IMR-90 (cell line): ENCODE measurements around the gene MYH11. TPM values are rescaled to one million over a fixed set of nuclear protein-coding genes. Genes with fewer than 3 reads are reported as not detected.
A peak's percentile ranks its signal among the peaks of the same experiment; 100 is the strongest.

Experiments used
- ATAC-seq: fragments of 200-7000 bp; cut with Tn5 transposase; 2 replicates; pipeline ENCODE4 v1.9.1; 2020; ENCODE audit warnings: low read depth, mild to moderate bottlenecking, moderate library complexity
- BruUV-seq: library from RNA; stranded (reverse); fragments of 400-500 nt; replicated peaks from 2 replicates; lab custom pipeline; 2021; lab: Mats Ljungman, UMichigan
- CTCF ChIA-PET: fragments of 300-600 bp; formaldehyde crosslinking; extraction: SDS; loops from one replicate; lab custom pipeline; 2021; ENCODE audit warnings: antibody characterized with exemption; lab: Yijun Ruan, JAX
- POLR2A ChIA-PET: fragments of 300-600 bp; sonication (Branson Sonifier 250); formaldehyde crosslinking; loops from one replicate; lab custom pipeline; 2022; ENCODE audit warnings: antibody characterized with exemption; ENCODE audit not compliant: unreplicated experiment; lab: Charles Lee
- DNase-seq: peaks from one replicate; pipeline ENCODE4 v3.0.0; 2013
- H2AFZ ChIP-seq: replicated peaks from 2 replicates; pipeline ENCODE3; 2013; ENCODE audit warnings: low read length, mild to moderate bottlenecking; ENCODE audit not compliant: poor library complexity
- H2AK5ac ChIP-seq: 2 replicates; pipeline ENCODE4 v1.6.1; 2013; ENCODE audit warnings: low read depth, low read length, inconsistent platforms
- H2AK9ac ChIP-seq: replicated peaks from 2 replicates; pipeline ENCODE3; 2013; ENCODE audit warnings: mild to moderate bottlenecking, low read depth, low read length, moderate library complexity; ENCODE audit not compliant: poor library complexity
- H2BK120ac ChIP-seq: 2 replicates; pipeline ENCODE4 v1.6.1; 2013; ENCODE audit warnings: low read depth, low read length, inconsistent platforms
- H2BK15ac ChIP-seq: 3 replicates; pipeline ENCODE4 v1.6.1; 2013; ENCODE audit warnings: low read depth, low read length, inconsistent platforms
- H2BK20ac ChIP-seq: 2 replicates; pipeline ENCODE4 v1.6.1; 2013; ENCODE audit warnings: low read depth, mild to moderate bottlenecking, inconsistent platforms, low read length, moderate library complexity
- H2BK5ac ChIP-seq: 2 replicates; pipeline ENCODE4 v1.6.1; 2013; ENCODE audit warnings: mild to moderate bottlenecking, low read depth, low read length, inconsistent platforms; ENCODE audit not compliant: poor library complexity, severe bottlenecking
- H3K14ac ChIP-seq: replicated peaks from 2 replicates; pipeline ENCODE4 v1.6.1; 2013; ENCODE audit warnings: low read depth, low read length, inconsistent platforms
- H3K18ac ChIP-seq: 2 replicates; pipeline ENCODE4 v1.6.1; 2013; ENCODE audit warnings: low read depth, low read length, control low read depth
- H3K23ac ChIP-seq: 2 replicates; pipeline ENCODE4 v1.6.1; 2013; ENCODE audit warnings: low read depth, low read length, inconsistent platforms
- H3K27ac ChIP-seq: 2 replicates; pipeline ENCODE4 v1.5.1; 2013; ENCODE audit warnings: mild to moderate bottlenecking, control low read depth, low read length; ENCODE audit not compliant: insufficient read depth
- H3K27me3 ChIP-seq: 2 replicates; pipeline ENCODE4 v1.6.1; 2013; ENCODE audit warnings: low read length; ENCODE audit not compliant: control insufficient read depth, insufficient read depth
- H3K36me3 ChIP-seq: 2 replicates; pipeline ENCODE4 v1.6.1; 2013; ENCODE audit warnings: low read length, mixed read lengths; ENCODE audit not compliant: control insufficient read depth, insufficient read depth
- H3K4ac ChIP-seq: 2 replicates; pipeline ENCODE4 v1.6.1; 2013; ENCODE audit warnings: low read depth, low read length, inconsistent platforms
- H3K4me1 ChIP-seq: 2 replicates; pipeline ENCODE4 v1.6.1; 2013; ENCODE audit warnings: low read length, mixed read lengths; ENCODE audit not compliant: control insufficient read depth, insufficient read depth
- H3K4me2 ChIP-seq: 2 replicates; pipeline ENCODE4 v1.6.1; 2013; ENCODE audit warnings: low read depth, mild to moderate bottlenecking, control low read depth, low read length, moderate library complexity
- H3K4me3 ChIP-seq: 2 replicates; pipeline ENCODE4 v1.5.1; 2013; ENCODE audit warnings: low read depth, mild to moderate bottlenecking, control low read depth, low read length, moderate library complexity; ENCODE audit not compliant: insufficient read depth
- H3K56ac ChIP-seq: 2 replicates; pipeline ENCODE4 v1.6.1; 2013; ENCODE audit warnings: low read length, inconsistent platforms; ENCODE audit not compliant: insufficient read depth; ENCODE audit errors: extremely low read depth
- H3K79me1 ChIP-seq, 2 experiments: 2 replicates each; pipeline ENCODE4 v1.6.1; 2013; ENCODE audit warnings: low read length in 2 of 2, inconsistent platforms in 1 of 2, low read depth in 1 of 2
- H3K9ac ChIP-seq: 2 replicates; pipeline ENCODE4 v1.6.1; 2013; ENCODE audit warnings: low read depth, low read length, control low read depth
- H3K9me1 ChIP-seq: 2 replicates; pipeline ENCODE4 v1.6.1; 2013; ENCODE audit warnings: low read length, inconsistent platforms; ENCODE audit not compliant: insufficient read depth
- H3K9me3 ChIP-seq: 2 replicates; pipeline ENCODE4 v1.6.1; 2013; ENCODE audit warnings: low read length; ENCODE audit not compliant: control insufficient read depth, insufficient read depth
- H4K20me1 ChIP-seq: 2 replicates; pipeline ENCODE4 v1.6.1; 2013; ENCODE audit warnings: low read length, inconsistent platforms; ENCODE audit not compliant: insufficient read depth
- H4K5ac ChIP-seq: 2 replicates; pipeline ENCODE4 v1.6.1; 2013; ENCODE audit warnings: mild to moderate bottlenecking, low read depth, low read length, control low read depth
- H4K8ac ChIP-seq, 2 experiments: 2 replicates each; pipeline ENCODE4 v1.6.1; 2013; ENCODE audit warnings: low read depth in 2 of 2, low read length in 2 of 2, control low read depth in 1 of 2, inconsistent platforms in 1 of 2
- H4K91ac ChIP-seq: 2 replicates; pipeline ENCODE4 v1.6.1; 2013; ENCODE audit warnings: low read depth, low read length, inconsistent platforms; ENCODE audit not compliant: insufficient read depth
- BHLHE40 ChIP-seq: fragments of 150-350 bp; IDR thresholded peaks from 2 replicates; pipeline ENCODE4 v1.6.1; 2016; ENCODE audit warnings: mild to moderate bottlenecking, low read depth, low read length
- CEBPB ChIP-seq: IDR thresholded peaks from 2 replicates; pipeline ENCODE4 v1.6.1; 2012; ENCODE audit warnings: low read depth, low read length, improper control_type of control experiment
- FOS ChIP-seq: fragments of 150-350 bp; IDR thresholded peaks from 2 replicates; pipeline ENCODE4 v1.6.1; 2016; ENCODE audit warnings: low read depth, low read length
- MAFK ChIP-seq: IDR thresholded peaks from 2 replicates; pipeline ENCODE4 v1.6.1; 2012; ENCODE audit warnings: low read depth, low read length, improper control_type of control experiment
- MAZ ChIP-seq: IDR thresholded peaks from 2 replicates; pipeline ENCODE4 v1.6.1; 2012; ENCODE audit warnings: low read depth, mild to moderate bottlenecking, low read length, improper control_type of control experiment, moderate library complexity, borderline replicate concordance
- MXI1 ChIP-seq: IDR thresholded peaks from 2 replicates; pipeline ENCODE4 v1.6.1; 2012; ENCODE audit warnings: low read depth, mild to moderate bottlenecking, low read length, moderate library complexity, borderline replicate concordance
- RAD21 ChIP-seq: IDR thresholded peaks from 2 replicates; pipeline ENCODE4 v1.6.1; 2012; ENCODE audit warnings: low read length, improper control_type of control experiment
- RCOR1 ChIP-seq: IDR thresholded peaks from 2 replicates; pipeline ENCODE4 v1.6.1; 2012; ENCODE audit warnings: mild to moderate bottlenecking, low read length, improper control_type of control experiment; ENCODE audit not compliant: insufficient replicate concordance
- RFX5 ChIP-seq: IDR thresholded peaks from 2 replicates; pipeline ENCODE4 v1.8.0; 2012; ENCODE audit warnings: low read depth, mild to moderate bottlenecking, low read length, moderate library complexity
- SMC3 ChIP-seq: fragments of 150-350 bp; IDR thresholded peaks from 2 replicates; pipeline ENCODE4 v1.6.1; 2016; ENCODE audit warnings: low read depth, mild to moderate bottlenecking, antibody characterized with exemption, low read length, moderate library complexity
- USF2 ChIP-seq: fragments of 150-350 bp; IDR thresholded peaks from 2 replicates; pipeline ENCODE4 v1.6.1; 2017; ENCODE audit warnings: mild to moderate bottlenecking, antibody characterized with exemption, low read length, low read depth
- whole genome bisulfite sequencing, 2 experiments: methylation state at CpG; one replicate each; pipeline versions ENCODE4 v1.1.5 to v1.1.7; 2013; ENCODE audit warnings: missing lambda C conversion rate in 2 of 2; ENCODE audit not compliant: insufficient read length in 1 of 2; ENCODE audit errors: extremely low coverage in 2 of 2; 5-methylcytosine and 5-hydroxymethylcytosine counted together
- dilution Hi-C: fragments of 300-500 bp; cut with HindIII; formaldehyde crosslinking; loops from one replicate; pipeline ENCODE4 v1.14.3; 2018; ENCODE audit warnings: low sequenced_read_pairs; ENCODE audit not compliant: unreplicated experiment
- in situ Hi-C: fragments of 300-500 bp; cut with MboI; formaldehyde crosslinking; loops from 3 replicates; pipeline ENCODE4 v1.14.3; 2019; ENCODE audit warnings: low sequenced_read_pairs, inconsistent platforms, mixed read lengths
- intact Hi-C: fragments of 100-400 bp; cut with micrococcal nuclease; formaldehyde crosslinking; loops from 2 replicates; pipeline ENCODE4 v1.10.0; 2022
- polyA plus RNA-seq, 3 experiments: library from polyadenylated mRNA; depleted of rRNA; stranded (reverse); fragments of >200 nt; gene quantifications; 2 replicates each; pipeline ENCODE4 v1.2.3, GENCODE V29; 2012; ENCODE audit warnings: low replicate concordance in 1 of 3
- total RNA-seq: library from RNA; depleted of rRNA; stranded (reverse); fragments of >200 nt; gene quantifications from 2 replicates; pipeline ENCODE4 v1.2.3, GENCODE V29; 2012

Gene MYH11
- total and polyA plus RNA-seq, 2 of the 4 experiments (the other 2 are of a cell fraction) = under 0.01 to 0.12 TPM

- ATAC-seq = peak; percentile 80
- H4K91ac ChIP-seq = no peak overlapping the region
- TF ChIP-seq SMC3 (no peak), RAD21 (no peak), RCOR1 (no peak), CEBPB (no peak), MAZ (no peak), BHLHE40 (no peak), RFX5 (no peak), USF2 (no peak), MAFK (no peak), FOS (no peak), MXI1 (no peak)
- no peak overlapping the region for H3K4me3 ChIP-seq
- H3K9me1 ChIP-seq = no peaks in the 10 kb centered on the region
- in situ Hi-C loops = no loop called here
- no TSS peak for BruUV-seq
- no peak overlapping the region for H3K56ac ChIP-seq
- H3K23ac ChIP-seq = no peak overlapping the region
- H3K27me3 ChIP-seq = no peaks in the 10 kb centered on the region
- no peak overlapping the region for H4K8ac ChIP-seq
- no peaks in the 10 kb centered on the region for H3K4me1 ChIP-seq
- H2AK5ac ChIP-seq = no peak overlapping the region
- no peak overlapping the region for H3K27ac ChIP-seq
- H2BK120ac ChIP-seq = no peak overlapping the region
- 20% methylated on average over 1 of the region's 2 CpGs; no CpG with 5 or more reads in 1 of the 2 experiments for WGBS, 2 experiments
- no peak overlapping the region for H4K5ac ChIP-seq
- H3K4me2 ChIP-seq = no peak overlapping the region
- no peaks in the 10 kb centered on the region for H3K9me3 ChIP-seq
- peak; percentile 21 for DNase-seq
- intact Hi-C loops = no loop called here
- H3K79me1 ChIP-seq = no peaks in the 10 kb centered on the region
- H2AK9ac ChIP-seq = no peak overlapping the region
- H4K20me1 ChIP-seq = no peaks in the 10 kb centered on the region
- H3K9ac ChIP-seq = no peak overlapping the region
- no peak overlapping the region for H3K14ac ChIP-seq
- H3K18ac ChIP-seq = no peak overlapping the region
- H2AFZ ChIP-seq = peak overlapping the region; percentile 27
- no peak overlapping the region for H3K4ac ChIP-seq
- ChIA-PET POLR2A (interaction anchor here (0.6 kb wide), 1 partner anchor 76 kb away, joined by 12 read pairs; no protein-coding TSS in a partner anchor), CTCF (no interaction called here)
- H2BK5ac ChIP-seq = no peak overlapping the region
- dilution Hi-C loops = no loop called here
- H3K36me3 ChIP-seq = no peaks in the 10 kb centered on the region
- H2BK20ac ChIP-seq = no peak overlapping the region
- no peak overlapping the region for H2BK15ac ChIP-seq
Observed at GRCh38 chr16:15749371-15749770, 107.5 kb downstream of the MYH11 start.
